RWPE2 (cell line): ENCODE measurements around the gene PEX5L.
A peak's percentile ranks its signal among the peaks of the same experiment; 100 is the strongest.

Source experiments
- ATAC-seq: fragments of 200-7000 bp; cut with Tn5 transposase; 3 replicates; pipeline ENCODE4 v1.9.1; 2021; ENCODE audit warnings: low read depth
- DNase-seq: peaks from one replicate; pipeline ENCODE4 v3.0.0-alpha.2; 2020; ENCODE audit warnings: low spot score
- H3K27ac ChIP-seq: fragments of 450-650 bp; 2 replicates; pipeline ENCODE4 v1.5.1; 2017; ENCODE audit warnings: mild to moderate bottlenecking; ENCODE audit not compliant: poor library complexity, severe bottlenecking
- H3K27me3 ChIP-seq: fragments of 250-450 bp; sonication (Bioruptor Pico); 2 replicates; pipeline ENCODE4 v1.5.1; 2021; ENCODE audit warnings: mild to moderate bottlenecking, moderate library complexity; ENCODE audit not compliant: insufficient read depth, poor library complexity, severe bottlenecking
- H3K36me3 ChIP-seq: fragments of 250-450 bp; sonication (Bioruptor Pico); 2 replicates; pipeline ENCODE4 v1.5.1; 2020; ENCODE audit warnings: low read depth, mild to moderate bottlenecking, moderate library complexity
- H3K4me1 ChIP-seq: fragments of 250-450 bp; sonication (Bioruptor Pico); 2 replicates; pipeline ENCODE4 v1.5.1; 2021; ENCODE audit warnings: mild to moderate bottlenecking, moderate library complexity; ENCODE audit not compliant: insufficient read depth, poor library complexity, severe bottlenecking
- H3K4me3 ChIP-seq: fragments of 250-450 bp; sonication (Bioruptor Pico); 2 replicates; pipeline ENCODE4 v1.5.1; 2021; ENCODE audit warnings: mild to moderate bottlenecking, moderate library complexity; ENCODE audit not compliant: severe bottlenecking
- H3K9me3 ChIP-seq: fragments of 250-450 bp; sonication (Bioruptor Pico); 2 replicates; pipeline ENCODE4 v1.5.1; 2021; ENCODE audit warnings: mild to moderate bottlenecking, moderate library complexity; ENCODE audit not compliant: severe bottlenecking
- CTCF ChIP-seq: fragments of 450-650 bp; IDR thresholded peaks from one replicate; pipeline ENCODE4 v1.5.1; 2017; ENCODE audit warnings: mild to moderate bottlenecking, moderate library complexity; ENCODE audit not compliant: poor library complexity, severe bottlenecking

Gene PEX5L

GRCh38 chr3:179933080-179933479 is 103.7 kb downstream of the PEX5L start:
- H3K4me3 ChIP-seq: no peak overlapping the region
- TF ChIP-seq CTCF: no peak
- no peaks in the 10 kb centered on the region for H3K27me3 ChIP-seq
- H3K36me3 ChIP-seq: no peaks in the 10 kb centered on the region
- no peaks in the 10 kb centered on the region for H3K9me3 ChIP-seq
- ATAC-seq (no peak), DNase-seq (no peak)
- no peaks in the 10 kb centered on the region for H3K4me1 ChIP-seq
- H3K27ac ChIP-seq: no peak overlapping the region

GRCh38 chr3:179932674-179933073 is 104.1 kb downstream of the PEX5L start:
- Histone ChIP-seq H3K9me3 (no peaks in the 10 kb centered on the region), H3K27me3 (no peaks in the 10 kb centered on the region), H3K36me3 (no peaks in the 10 kb centered on the region), H3K4me3 (no peak overlapping the region), H3K27ac (no peak overlapping the region), H3K4me1 (no peaks in the 10 kb centered on the region)
- DNase-seq (no peak), ATAC-seq (no peak)
- no peak for TF ChIP-seq CTCF

- peak; percentile 46; the same call in 1 of the 3 replicates for ATAC-seq
- Histone ChIP-seq H3K27me3 (no peaks in the 10 kb centered on the region), H3K4me3 (no peak overlapping the region), H3K27ac (no peak overlapping the region), H3K9me3 (no peaks in the 10 kb centered on the region), H3K36me3 (no peaks in the 10 kb centered on the region), H3K4me1 (no peaks in the 10 kb centered on the region)
- peak; percentile 86 for TF ChIP-seq CTCF
- no peak for DNase-seq
Observed at GRCh38 chr3:179929091-179929529, 107.6 kb downstream of the PEX5L start.

GRCh38 chr3:179927191-179927590 is 109.5 kb downstream of the PEX5L start:
- no peak overlapping the region for H3K27ac ChIP-seq
- no peak for DNase-seq
- H3K4me1 ChIP-seq: no peaks in the 10 kb centered on the region
- TF ChIP-seq CTCF: no peak
- ATAC-seq: no peak
- no peaks in the 10 kb centered on the region for H3K36me3 ChIP-seq
- no peak overlapping the region for H3K4me3 ChIP-seq
- H3K9me3 ChIP-seq: no peaks in the 10 kb centered on the region
- H3K27me3 ChIP-seq: no peaks in the 10 kb centered on the region

GRCh38 chr3:179921951-179922350 is 114.8 kb downstream of the PEX5L start:
- Histone ChIP-seq H3K9me3 (no peaks in the 10 kb centered on the region), H3K4me3 (no peak overlapping the region), H3K27me3 (no peaks in the 10 kb centered on the region), H3K36me3 (no peaks in the 10 kb centered on the region), H3K27ac (no peak overlapping the region), H3K4me1 (no peaks in the 10 kb centered on the region)
- TF ChIP-seq CTCF: no peak
- DNase-seq (no peak), ATAC-seq (no peak)
